Sigmoid colon (tissue), 7 donors: ENCODE measurements around the gene FAM174A. TPM values are rescaled to one million over a fixed set of nuclear protein-coding genes. Genes with fewer than 3 reads are reported as not detected.

ENCODE experiments used
- DNase-seq: peaks from one replicate; pipeline ENCODE4 v3.0.0-alpha.2; 2019
- H3K27ac ChIP-seq, 4 donors: fragments of 200-600 bp; sonication (generic); one replicate each; pipeline ENCODE4 v1.5.1; 2016 to 2019; ENCODE audit warnings: mild to moderate bottlenecking in 1 of 4
- H3K27me3 ChIP-seq, 3 donors: fragments of 200-600 bp; sonication (generic); one replicate each; pipeline ENCODE4 v1.5.1; 2019; ENCODE audit warnings: mild to moderate bottlenecking in 1 of 3
- H3K36me3 ChIP-seq, 4 donors: fragments of 200-600 bp; sonication (generic); one replicate each; pipeline ENCODE4 v1.5.1; 2016 to 2019
- H3K4me1 ChIP-seq, 4 donors: fragments of 200-600 bp; sonication (generic); one replicate each; pipeline ENCODE4 v1.5.1; 2017 to 2019
- H3K4me3 ChIP-seq, 4 donors: fragments of 200-600 bp; sonication (generic); one replicate each; pipeline ENCODE4 v1.5.1; 2017 to 2019; ENCODE audit warnings: mild to moderate bottlenecking in 2 of 4, moderate library complexity in 1 of 4
- H3K9me3 ChIP-seq, 4 donors: fragments of 200-600 bp in 3 of 4; sonication (generic) in 3 of 4; one replicate each; pipeline versions ENCODE4 v1.5.1 to v1.6.1; 2013 to 2019
- CTCF ChIP-seq, 4 experiments: fragments of 450-650 bp in 3 of 4; fragments of 200-600 bp in 1 of 4; IDR thresholded peaks; one replicate each; pipeline ENCODE4 v1.5.1; 2016 to 2019; ENCODE audit warnings: antibody characterized with exemption in 4 of 4, mild to moderate bottlenecking in 3 of 4, moderate library complexity in 2 of 4
- EP300 ChIP-seq, 4 donors: sonication (generic); formaldehyde crosslinking; IDR thresholded peaks; one replicate each; pipeline ENCODE4 v1.6.1; 2017; ENCODE audit warnings: antibody characterized with exemption in 4 of 4
- POLR2A ChIP-seq, 2 donors: fragments of 450-650 bp; IDR thresholded peaks; one replicate each; pipeline ENCODE4 v1.6.1; 2016; ENCODE audit warnings: antibody characterized with exemption in 2 of 2, mild to moderate bottlenecking in 2 of 2, moderate library complexity in 2 of 2
- POLR2AphosphoS5 ChIP-seq, 4 donors: sonication (generic); formaldehyde crosslinking; IDR thresholded peaks; one replicate each; pipeline ENCODE4 v1.6.1; 2017; ENCODE audit warnings: antibody characterized with exemption in 4 of 4
- WGBS, 2 donors: extraction: QIAGEN DNeasy Blood & Tissue Kit; methylation state at CpG; one replicate each; pipeline ENCODE4 v1.1.7; 2013; 5-methylcytosine and 5-hydroxymethylcytosine counted together
- intact Hi-C: fragments of 100-400 bp; cut with DNase I; formaldehyde crosslinking; loops from one replicate; pipeline ENCODE4 v1.15.1; 2023
- polyA plus RNA-seq, 3 donors: library from polyadenylated mRNA; stranded (reverse); fragments of 200-250 nt; gene quantifications; one replicate each; pipeline ENCODE4 v1.2.3, GENCODE V29; 2013
- total RNA-seq, 4 donors: library from RNA; depleted of rRNA; stranded (reverse); fragments of >200 nt; gene quantifications; one replicate each; pipeline ENCODE4 v1.1.0, GENCODE V29; 2016
- donor health status: healthy with polysubstance abuse.
- donor health status: Bipolar disorder and iron deficiency.
- donor health status: healthy.

The FAM174A gene
- total and polyA plus RNA-seq, 7 donors, result 10.8 to 33.2 (median 21.6) TPM

DNA sequence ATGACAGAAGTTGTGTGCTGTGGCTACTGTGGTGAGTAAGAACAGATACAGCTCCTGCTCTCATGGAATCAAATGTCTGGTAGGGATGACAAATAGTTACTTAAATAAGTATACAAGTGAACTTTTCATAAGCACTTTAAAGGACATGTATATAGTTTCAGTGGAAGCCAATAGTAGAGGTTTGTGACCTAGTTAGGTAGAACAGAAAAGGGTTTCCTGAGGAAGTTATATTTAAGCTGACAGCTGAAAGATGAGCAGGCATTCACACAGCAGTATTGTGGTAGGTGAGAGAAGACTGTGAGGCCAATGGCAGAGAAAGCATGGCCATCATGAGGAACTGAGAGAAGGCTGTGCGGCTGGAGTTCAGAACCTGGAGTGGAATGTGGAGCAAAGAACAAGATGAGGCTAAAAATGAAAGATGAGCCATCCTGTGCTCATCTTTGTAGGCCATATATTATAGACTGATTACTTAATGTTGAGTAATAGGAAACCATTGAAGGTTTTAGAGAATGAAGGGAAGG lies 15.4 kb downstream of the FAM174A start:
- H3K27ac ChIP-seq, result no peak overlapping the region
- no peaks in the 10 kb centered on the region for H3K27me3 ChIP-seq
- WGBS, 2 donors, result 81 to 93% methylated on average over 1 of the region's 1 CpG
- no peak for TF ChIP-seq CTCF (IDR thresholded peaks at IDR 0.05)
- no peak for TF ChIP-seq POLR2AphosphoS5 (IDR thresholded peaks at IDR 0.05)
- TF ChIP-seq POLR2A (IDR thresholded peaks at IDR 0.05), result no peak
- H3K9me3 ChIP-seq, result no peaks in the 10 kb centered on the region
- DNase-seq, result no peak
- intact Hi-C loops, result no loop called here
- no peaks in the 10 kb centered on the region for H3K36me3 ChIP-seq
- peaks cover 0 to 4% (median 0%) of the 10 kb centered on the region in 4 donors for H3K4me1 ChIP-seq
- H3K4me3 ChIP-seq, result no peak overlapping the region

DNA sequence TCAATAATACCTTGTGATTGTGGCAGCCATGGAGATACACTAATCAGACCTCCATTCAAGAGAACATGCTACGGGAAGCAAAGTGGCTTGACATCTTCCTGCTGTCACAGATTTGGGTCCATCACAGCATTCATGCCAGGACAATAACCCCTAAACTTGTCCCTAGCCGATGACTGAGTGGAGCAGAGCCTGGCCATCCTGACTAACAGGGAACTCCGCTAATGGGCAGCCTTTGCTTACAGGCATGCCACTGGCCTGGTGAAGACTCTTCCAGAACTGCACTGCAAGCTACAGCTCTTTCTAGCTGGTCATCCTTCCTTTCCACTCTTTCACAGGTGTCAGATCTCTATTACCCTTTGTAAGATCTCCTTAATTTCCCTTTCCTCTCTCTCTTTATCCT lies 16.0 kb downstream of the FAM174A start:
- Histone ChIP-seq H3K4me3 (no peak overlapping the region), H3K4me1 (peaks cover 0 to 4% (median 0%) of the 10 kb centered on the region in 4 donors), H3K36me3 (no peaks in the 10 kb centered on the region), H3K27me3 (no peaks in the 10 kb centered on the region), H3K9me3 (no peaks in the 10 kb centered on the region), H3K27ac (no peak overlapping the region)
- intact Hi-C loops, result no loop called here
- WGBS, 2 donors, result 96 to 97% methylated on average over 3 of the region's 3 CpGs
- TF ChIP-seq CTCF (IDR thresholded peaks at IDR 0.05) (no peak), EP300 (IDR thresholded peaks at IDR 0.05) (no peak), POLR2A (IDR thresholded peaks at IDR 0.05) (no peak), POLR2AphosphoS5 (IDR thresholded peaks at IDR 0.05) (no peak)
- DNase-seq, result no peak

DNA sequence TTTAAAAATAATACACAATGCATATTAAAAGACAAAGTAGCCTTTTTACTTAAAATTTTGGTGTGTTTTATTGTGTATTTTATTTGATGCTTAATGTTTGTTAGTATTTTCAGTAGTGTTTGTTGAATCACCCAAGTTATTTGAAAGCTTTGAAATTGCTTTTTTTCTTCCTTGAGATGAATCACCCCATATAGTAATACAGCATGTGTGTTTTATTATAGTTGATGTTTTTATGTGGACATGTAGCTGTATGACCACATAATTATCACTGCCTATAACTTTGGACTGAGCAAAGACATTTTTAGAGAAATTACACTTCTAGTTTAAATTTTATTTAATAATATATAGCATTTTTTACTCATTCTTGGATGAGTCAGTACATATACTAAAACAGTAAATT lies 18.0 kb downstream of the FAM174A start:
- Histone ChIP-seq H3K9me3 (no peaks in the 10 kb centered on the region), H3K36me3 (no peaks in the 10 kb centered on the region), H3K27ac (no peak overlapping the region), H3K4me1 (peaks cover 0 to 4% (median 0%) of the 10 kb centered on the region in 4 donors), H3K4me3 (no peak overlapping the region), H3K27me3 (no peaks in the 10 kb centered on the region)
- intact Hi-C loops, result no loop called here
- TF ChIP-seq CTCF (IDR thresholded peaks at IDR 0.05) (no peak), EP300 (IDR thresholded peaks at IDR 0.05) (no peak), POLR2AphosphoS5 (IDR thresholded peaks at IDR 0.05) (no peak), POLR2A (IDR thresholded peaks at IDR 0.05) (no peak)
- DNase-seq, result no peak

GRCh38 chr5:100560860-100561259 lies 25.7 kb downstream of the FAM174A start:
- H3K27me3 ChIP-seq, result no peaks in the 10 kb centered on the region
- H3K4me1 ChIP-seq, result no peaks in the 10 kb centered on the region
- H3K4me3 ChIP-seq, result no peak overlapping the region
- no peak for TF ChIP-seq CTCF (IDR thresholded peaks at IDR 0.05)
- no peak for TF ChIP-seq POLR2AphosphoS5 (IDR thresholded peaks at IDR 0.05)
- TF ChIP-seq POLR2A (IDR thresholded peaks at IDR 0.05), result no peak
- TF ChIP-seq EP300 (IDR thresholded peaks at IDR 0.05), result no peak
- H3K36me3 ChIP-seq, result peaks cover 0 to 22% (median 0%) of the 10 kb centered on the region in 4 donors
- WGBS, 2 donors, result 96 to 98% methylated on average over 1 of the region's 1 CpG
- intact Hi-C loops, result no loop called here
- no peaks in the 10 kb centered on the region for H3K9me3 ChIP-seq
- no peak overlapping the region for H3K27ac ChIP-seq
- DNase-seq, result no peak

DNA sequence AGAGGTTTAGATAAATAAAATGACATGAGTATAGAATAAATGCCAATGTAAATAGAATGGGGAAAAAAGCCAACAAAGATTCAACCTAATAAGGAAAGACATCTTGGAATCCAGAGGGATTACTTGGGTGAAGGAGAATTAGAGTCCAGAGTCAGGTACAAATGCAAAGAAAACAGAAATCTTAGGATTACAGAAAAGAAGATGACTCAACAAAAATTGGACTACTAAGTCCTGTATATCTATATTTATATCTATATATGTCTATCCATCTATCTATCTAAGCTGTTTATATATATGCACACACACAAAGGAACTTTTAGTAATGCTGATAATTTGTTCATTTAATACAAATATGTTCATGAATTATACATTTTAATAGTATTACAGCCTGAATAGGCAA lies 27.6 kb downstream of the FAM174A start:
- Histone ChIP-seq H3K27ac (no peak overlapping the region), H3K36me3 (peaks cover 0 to 24% (median 0%) of the 10 kb centered on the region in 4 donors), H3K9me3 (no peaks in the 10 kb centered on the region), H3K4me1 (no peaks in the 10 kb centered on the region), H3K27me3 (no peaks in the 10 kb centered on the region), H3K4me3 (no peak overlapping the region)
- intact Hi-C loops, result no loop called here
- TF ChIP-seq CTCF (IDR thresholded peaks at IDR 0.05), result no peak
- TF ChIP-seq POLR2AphosphoS5 (IDR thresholded peaks at IDR 0.05), result no peak
- TF ChIP-seq EP300 (IDR thresholded peaks at IDR 0.05), result no peak
- TF ChIP-seq POLR2A (IDR thresholded peaks at IDR 0.05), result no peak
- no peak for DNase-seq
